HG02623 (cell line): ENCODE data around the gene C2CD5.

ENCODE experiments used
- ATAC-seq: cut with Tn5 transposase; IDR thresholded peaks from one replicate; pipeline ENCODE4 v1.9.1; 2021; ENCODE audit warnings: moderate library complexity; ENCODE audit not compliant: unreplicated experiment

Gene C2CD5

DNA sequence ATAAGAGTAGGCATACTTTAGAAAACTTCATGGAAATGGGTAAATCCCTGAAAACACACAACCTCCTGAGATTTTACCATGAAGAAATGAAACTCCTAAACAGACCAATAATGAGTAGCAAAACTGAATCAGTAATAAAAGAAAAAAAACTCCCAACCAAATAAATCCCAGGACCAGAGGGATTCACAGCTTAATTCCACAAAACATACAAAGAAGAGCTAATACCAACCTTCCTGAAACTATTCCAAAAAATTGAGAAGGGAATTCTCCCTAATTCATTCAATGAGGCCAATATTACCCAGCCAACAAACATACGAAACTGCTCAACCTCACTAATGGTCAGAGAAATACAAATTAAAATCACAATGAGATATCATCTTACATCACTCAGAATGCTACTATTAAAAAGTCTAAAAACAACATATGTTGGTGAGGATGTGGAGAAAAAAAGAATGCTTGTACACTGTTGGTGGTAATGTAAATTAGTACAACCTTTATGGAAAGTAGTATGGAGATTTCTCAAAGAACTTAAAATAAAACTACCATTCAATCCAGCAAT, 112.6 kb downstream of the C2CD5 start:
- no peak for ATAC-seq

DNA sequence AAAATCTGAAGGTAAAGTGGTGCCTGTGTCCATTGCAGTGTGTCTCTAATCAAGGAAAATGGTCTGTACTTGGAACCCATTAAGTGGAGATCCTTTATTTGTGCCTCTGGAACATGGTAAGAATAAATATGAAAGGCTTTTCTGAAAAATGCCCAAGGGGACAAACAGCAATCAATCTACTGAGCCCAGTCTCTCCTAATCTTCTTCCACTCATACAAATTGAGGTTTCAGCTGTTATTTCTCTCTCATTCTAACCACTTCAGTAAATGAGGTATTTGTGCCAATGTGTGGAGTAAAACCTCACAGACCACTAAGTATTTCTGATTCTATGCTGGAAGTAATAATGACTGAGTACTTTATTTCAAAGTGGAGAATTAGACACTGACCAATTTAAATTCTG, 127.5 kb downstream of the C2CD5 start:
- no peak for ATAC-seq

DNA sequence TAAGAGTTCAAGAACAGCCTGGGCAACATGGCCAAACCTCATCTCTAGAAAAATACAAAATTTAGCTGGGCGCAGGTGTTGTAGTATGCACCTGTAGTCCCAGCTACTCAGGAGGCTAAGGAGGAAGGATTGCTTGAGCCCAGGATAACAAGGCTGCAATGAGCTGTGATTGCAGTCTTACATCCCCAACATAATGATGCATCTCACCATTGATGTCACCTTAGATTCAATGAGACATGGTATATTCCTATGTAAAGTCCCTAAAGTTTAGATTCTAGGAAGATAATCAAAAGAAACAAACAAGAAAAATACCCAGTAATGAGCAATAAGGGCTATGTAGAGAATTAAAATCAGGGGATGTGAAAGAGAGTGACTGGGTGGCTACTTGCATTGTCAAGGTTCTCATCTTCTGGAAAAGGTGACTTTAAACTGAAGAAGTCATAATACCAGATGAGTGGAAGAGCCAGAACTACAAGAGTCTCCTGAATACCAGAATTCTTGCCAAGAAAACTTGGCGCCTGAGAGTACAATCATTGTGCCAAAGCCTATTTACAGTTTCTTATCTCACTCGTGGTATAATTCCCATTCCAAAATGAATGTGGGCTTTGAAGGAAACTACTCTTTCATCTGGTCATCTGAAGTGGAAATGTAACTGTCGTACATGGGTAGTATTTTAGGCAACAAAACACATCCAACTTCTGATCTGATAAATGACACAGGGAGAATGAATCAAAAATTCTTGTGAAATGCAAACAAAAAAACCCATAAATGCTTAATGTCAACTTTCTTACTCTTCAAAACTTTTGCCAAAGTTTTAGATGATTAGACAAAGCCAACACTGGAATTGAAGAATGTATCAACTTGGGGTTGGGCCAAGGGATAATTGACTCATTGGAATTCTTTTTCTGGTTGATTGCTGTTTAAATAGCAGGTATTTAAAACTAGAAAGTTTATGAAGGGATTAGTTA, 128.7 kb downstream of the C2CD5 start:
- no peak for ATAC-seq

DNA sequence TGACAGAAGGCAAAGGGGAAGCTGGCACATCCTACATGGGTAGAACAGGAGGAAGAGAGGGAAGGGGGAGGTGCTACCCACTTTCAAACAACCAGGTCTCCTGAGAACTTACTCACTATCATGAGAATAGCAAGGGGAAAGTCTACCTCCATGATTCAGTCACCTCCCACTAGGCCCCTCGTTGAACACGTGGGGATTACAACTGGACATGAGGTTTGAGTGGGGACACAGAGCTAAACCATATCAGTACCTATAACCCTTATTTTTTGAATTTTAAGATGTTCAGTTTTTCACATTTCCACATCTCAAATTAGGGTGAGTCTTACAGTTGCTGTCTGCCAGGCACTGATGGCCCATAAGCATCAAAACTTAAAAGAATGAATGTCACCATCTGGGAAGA, 129.6 kb downstream of the C2CD5 start:
- no peak for ATAC-seq

DNA sequence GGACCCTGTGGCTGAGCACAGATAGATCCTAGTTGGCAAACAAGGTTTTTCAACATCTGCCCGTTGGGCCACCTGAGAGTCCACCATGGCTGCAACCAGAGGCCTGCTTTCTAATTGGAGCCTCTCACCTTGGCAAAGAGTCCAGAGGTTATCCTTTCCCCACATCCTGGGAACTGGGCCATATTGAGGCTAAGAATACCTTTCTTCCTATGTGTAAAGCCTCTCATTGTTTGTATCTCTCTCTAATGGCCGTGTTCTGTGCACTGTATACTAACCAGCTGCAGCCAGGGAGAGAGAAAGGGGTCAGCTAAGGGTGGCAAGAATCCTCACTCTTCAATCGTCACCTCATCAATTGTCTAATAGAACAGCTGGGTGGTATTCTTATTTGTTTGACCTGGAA, 130.8 kb downstream of the C2CD5 start:
- ATAC-seq, result no peak

DNA sequence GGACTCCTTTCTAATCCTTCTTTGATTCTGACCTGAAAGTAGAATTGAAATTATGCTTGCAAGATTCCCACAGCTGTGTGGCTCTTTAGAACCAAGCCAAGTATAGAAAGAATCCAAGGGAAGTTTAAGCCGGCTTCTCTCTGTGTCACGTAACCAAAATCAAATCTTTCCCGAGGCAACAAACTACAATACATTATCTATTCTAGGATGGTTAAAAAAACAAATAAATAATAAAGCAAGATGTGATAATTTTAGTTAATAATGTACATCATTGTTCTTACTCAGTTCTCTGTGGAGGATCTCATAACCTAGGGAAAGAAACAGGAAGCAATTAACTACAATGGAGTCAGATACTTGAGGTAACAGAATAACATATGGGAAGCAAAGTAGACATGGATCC, 131.8 kb downstream of the C2CD5 start:
- ATAC-seq, result no peak

DNA sequence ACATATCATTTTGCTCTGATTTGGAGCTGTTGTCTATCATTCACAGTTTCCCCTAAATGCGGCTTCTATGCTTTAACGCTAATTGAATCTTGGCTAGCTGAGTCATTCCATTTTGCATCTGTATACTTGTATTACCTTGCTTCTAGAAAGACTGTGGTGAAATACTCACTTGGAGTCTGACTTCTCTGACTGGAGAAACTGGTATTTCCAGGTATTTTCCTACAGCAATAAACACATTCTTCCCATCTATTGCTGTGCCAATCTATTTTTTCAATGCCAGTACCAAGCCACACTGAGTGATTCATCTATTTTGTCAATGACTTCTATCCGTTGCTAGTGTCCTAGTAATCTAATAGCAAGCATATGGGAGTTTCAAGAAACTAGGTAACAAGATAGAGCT, 133.9 kb downstream of the C2CD5 start:
- ATAC-seq, result no peak

DNA sequence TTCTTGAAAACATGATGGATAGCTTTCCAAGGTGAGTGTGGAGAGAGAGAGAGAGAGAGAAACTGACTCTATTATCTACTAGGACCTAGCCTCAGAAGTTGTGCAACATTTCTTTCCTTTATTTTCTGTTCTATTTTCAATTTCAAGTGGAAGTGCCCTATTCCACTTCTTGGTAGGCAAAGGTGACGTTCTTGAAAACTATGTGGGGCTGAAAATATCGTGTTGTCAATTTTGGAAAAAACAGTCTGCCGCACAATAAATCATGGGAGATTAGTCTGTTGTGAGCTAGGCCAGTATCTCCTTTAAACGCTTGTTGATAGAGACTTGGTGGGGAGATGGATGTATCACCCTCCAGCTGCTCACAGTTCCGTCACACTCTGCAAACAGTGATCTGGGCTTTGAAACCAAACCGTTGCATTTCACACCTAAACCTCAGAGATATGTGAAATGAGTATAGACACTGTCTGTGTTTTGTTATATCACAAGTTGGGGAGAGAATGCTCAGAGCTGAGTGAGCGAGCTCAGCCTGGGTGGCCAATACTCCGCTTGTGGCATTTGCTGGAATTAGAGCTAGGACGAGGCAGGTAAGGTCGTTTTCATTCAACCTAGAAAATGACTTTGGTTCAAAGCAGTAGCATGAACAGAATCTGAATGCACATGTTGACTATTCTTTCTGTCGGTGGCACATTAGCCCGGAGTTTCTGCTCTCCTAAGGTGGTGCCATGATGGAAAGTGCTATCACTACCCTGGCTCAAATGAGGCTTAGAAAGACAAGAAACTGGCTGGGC, 134.8 kb downstream of the C2CD5 start:
- ATAC-seq, result peak; percentile 97

DNA sequence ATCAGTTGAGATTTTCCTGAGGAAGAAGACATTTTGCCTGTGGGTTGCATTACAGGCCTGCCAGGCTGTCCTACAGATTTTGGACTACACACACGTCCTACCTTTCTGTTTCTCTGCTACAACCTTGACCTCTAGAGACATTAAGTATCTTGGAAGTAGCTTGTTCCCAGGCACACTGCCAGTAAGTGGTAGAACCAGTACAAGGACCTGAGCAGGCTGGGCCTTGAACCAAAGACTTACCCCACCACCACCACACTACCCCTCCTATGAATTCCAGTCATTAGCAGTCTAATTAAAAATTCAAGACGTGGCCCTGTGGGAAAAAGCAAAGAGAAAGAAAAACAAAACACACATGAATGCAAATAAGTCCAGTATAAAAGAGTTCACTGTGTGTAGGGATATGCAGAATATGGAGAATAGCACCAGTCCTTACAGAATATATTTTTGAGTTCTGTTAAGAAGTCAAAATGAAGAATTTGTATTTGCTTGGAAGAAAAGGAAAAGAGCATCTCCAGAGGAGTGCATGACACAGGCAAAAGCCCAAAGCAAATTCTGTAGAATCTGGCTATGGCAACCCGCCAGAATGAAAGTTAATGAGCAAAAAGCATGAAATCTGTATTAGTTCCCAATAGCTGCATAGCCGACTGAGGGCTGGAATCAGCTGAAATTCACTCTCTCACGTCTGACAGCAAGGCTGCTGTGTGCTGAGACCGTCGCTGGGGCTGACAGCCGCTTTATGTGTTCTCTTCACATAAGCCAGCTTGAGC, 135.5 kb downstream of the C2CD5 start:
- ATAC-seq, result no peak

DNA sequence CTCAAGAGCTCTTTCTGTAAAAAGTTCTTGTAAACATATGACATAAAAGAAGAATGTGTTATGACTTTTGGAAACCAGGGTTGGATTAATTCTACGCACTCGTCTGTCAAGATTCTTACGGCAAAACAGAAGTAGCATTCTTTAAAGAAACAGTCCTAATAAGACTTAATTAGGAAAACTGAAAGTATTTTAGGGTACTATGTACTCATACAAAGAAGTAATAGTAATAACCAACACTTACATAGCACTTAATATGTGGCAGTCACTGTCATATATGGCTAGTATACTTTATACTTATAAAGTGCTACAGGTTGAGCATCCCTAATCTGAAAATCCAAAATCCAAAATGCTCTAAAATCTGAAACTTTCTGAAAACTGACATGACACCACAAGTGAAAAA, 136.9 kb downstream of the C2CD5 start:
- ATAC-seq, result no peak

DNA sequence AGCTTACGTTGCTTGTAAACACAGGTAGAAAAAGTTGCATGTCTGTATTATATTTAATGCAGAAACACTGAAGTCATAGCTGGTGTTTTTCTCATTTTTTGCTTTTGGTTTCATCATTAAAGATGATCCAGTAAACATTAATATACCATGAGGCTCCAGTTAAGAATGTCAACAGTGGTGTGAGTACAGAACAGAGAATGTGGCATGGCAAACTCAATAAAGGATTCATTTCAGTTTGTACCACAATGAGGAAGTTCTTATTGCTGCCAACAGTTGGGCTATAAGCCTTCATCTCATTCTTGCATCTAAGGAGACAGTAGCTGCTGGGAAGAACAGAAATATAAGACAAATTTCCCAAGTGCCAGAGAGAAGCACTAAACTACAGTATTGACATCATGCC, 137.7 kb downstream of the C2CD5 start:
- no peak for ATAC-seq

DNA sequence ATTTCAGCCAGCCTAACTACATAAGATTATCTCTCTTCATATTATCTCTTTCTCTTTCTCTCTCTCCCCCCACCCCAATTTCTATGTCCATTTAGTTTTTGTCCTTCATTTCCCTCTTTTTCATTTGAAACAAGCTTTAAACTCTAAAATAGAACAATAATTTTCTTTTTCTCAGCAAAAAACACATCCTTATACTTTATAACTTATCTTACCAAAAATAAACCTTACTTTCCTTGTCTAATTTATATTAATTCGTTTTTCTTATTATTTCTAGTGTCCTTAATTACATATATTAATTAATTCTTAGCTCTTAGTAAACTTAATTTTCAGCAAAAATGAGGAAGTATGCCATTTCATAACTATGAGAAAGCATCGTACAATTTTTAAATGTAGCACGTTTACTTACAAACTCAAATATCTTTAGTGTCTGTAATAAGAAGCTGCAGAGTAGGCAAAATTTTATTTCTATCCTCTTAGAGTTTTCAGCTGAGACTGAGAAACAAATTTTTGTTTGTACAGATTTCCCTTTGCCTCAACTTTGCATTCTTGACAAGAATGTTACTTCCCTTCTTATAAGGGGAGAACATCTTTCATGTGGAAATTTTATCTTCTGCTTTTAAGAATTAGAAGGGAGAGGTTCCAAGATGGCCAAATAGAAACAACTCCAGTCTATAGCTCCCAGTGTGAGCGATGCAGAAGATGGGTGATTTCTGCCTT, 144.7 kb downstream of the C2CD5 start:
- ATAC-seq, result no peak
